RPMI8226 (cell line): ENCODE data around the gene NUP42.
A peak's percentile ranks its signal among the peaks of the same experiment; 100 is the strongest.

Source experiments
- DNase-seq: peaks from one replicate; pipeline ENCODE4 v3.0.0-alpha.2; 2015

NUP42 gene

DNA sequence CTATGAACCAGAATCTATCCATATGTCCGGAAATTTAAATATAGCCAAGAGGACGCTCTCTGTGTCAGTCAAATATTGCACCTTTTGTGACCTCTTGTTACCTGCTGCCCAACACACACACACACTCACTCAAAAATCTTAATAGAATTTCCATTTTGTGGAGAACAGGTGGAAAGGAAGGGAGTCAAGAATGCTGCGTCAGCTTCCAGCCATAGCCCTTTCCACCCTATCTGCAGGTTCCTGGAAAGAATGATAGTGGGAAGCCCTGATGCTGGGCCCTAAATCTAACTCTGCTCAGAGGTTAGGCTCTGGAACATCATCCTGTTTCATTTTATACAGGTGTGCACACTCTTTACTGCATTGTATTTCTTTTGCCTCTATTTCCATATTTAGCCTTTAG lies 55.2 kb downstream of the NUP42 start:
- DNase-seq = no peak

DNA sequence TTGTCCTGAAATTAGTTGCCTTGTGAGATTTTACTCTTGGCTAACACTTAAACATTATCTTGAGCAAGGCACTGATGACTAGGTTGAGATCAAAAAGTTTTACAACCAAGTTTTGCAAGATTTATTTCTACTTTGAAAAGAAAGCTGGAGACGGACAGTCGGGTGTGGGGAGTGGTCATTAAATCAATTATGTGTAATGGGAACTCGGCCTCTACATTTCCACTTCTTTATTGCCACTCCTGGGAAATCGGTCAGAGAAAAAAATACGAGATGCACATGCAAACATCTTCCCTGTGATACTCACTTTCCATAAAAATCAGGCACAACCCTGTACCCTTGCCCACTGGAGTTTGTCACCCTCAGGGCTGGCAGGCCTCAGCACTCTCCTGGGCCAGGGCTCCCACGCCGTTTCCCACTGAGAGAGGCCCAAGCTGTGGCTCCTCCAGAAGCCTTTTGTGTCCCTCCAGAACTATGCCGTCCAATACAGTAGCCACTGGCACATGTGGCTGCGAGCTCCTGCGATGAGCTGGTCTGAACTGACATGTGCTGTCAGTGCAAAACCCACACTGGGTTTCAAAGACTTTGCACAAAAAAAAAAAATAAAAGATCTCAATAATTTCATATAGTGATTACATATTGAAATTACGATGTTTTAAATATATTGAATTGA lies 57.3 kb downstream of the NUP42 start:
- DNase-seq = no peak

DNA sequence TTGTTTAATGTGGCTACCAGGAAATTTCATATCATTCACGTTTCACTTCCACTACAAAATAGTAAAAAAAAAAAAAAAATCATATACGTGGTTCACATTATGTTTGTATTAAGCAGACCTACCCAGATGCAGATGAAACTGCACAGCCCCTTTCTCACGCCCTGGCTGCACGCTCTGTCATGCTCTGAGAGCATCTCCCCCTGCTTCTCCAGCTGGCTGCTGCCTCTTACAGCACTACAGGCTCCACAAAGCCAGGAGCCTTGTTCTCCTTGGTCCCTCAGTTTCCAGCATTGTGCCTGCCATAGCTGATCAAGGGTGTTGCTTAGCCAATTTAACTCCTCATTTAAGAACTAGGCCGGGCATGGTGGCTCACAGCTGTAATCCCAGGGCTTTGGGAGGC lies 57.9 kb downstream of the NUP42 start:
- DNase-seq = no peak

DNA sequence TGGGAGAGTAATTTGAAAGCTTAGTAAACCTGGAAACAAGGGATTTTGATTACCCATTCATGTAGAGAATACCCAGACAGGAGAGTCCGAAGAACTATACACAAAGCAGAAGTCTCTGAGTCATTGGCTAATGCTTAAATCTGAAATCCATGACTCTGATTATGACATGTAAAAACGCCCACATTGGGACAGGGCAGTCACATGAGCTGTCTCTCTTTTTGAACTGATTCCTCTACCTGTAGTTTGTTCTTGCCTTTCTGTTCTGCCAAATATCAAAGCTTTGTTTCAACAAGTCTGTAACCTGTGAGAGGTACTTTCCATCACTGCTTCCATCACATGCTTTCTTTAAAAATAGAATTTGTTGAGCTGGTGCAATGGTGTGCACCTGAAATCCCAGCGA lies 60.5 kb downstream of the NUP42 start:
- no peak for DNase-seq

GRCh38 chr7:23242935-23243334 lies 61.1 kb downstream of the NUP42 start:
- no peak for DNase-seq

- DNase-seq = no peak
Observed at GRCh38 chr7:23246555-23246954, 64.7 kb downstream of the NUP42 start, which contains the start of gene GPNMB. Gene GPNMB (plus strand): TSS chr7:23246775. CDS start chr7:23246858, 83 bp downstream.

DNA sequence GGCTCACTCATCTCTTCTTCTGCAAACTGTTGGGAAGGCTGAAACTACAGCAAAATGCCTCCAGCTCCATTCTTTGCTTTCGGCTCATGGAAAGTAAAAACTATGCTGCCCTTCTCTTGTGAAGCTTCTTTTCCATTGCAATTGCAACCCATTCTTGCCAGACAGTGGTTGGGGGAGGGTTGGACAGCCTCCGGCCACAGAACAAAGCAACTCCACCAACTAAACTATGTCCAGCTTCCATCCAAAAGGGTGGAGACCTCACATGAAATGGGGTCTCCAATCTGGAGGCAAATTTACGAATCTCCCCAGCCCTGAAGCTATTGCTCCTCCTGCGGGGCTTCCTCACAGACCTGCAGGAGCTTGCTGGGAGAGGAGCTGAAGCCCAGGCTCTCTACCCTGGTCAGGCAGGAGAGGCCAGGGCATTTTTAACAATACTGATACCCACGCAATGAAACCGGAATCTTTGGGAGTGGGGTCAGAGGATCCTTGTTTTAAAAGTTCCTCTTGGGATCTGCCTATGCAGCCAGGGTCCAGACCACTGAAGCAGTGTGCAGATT lies 65.3 kb downstream of the NUP42 start:
- no peak for DNase-seq

DNA sequence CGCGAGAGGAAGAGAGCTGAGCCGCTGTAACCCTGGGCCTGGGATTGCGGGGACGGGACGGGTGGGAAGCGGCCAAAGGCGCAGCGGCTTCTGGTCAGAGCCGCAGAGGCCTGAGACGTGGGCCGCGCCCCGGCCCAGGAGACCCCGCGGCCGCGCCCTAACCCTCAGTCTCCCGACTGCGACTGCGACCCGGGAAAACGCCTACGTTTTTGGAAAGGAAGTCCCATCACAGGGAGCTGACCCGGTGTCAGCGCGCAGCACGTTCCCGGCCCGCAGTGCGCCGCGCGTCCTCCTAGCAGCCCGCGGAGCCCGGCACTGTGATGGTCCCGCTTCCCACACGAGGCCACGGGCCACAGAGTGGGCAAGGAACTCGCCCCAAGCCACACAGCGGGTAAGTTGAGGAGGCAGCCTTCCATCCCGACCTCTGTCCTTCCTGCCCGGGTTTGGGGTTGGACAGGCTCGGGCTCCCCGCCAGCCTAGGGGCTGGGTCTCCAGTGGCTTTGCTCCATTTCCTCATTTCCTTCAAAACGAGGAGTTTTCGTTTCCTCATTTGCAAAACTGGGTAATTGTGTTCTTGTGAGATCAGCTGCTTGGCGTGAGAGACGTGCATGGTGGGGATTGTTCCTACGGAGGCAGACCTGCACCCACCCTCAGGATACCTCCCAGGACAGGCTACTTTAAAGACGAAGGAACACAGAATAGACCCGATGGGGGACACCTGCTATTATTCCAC lies 65.9 kb downstream of the NUP42 start:
- peak; percentile 61 for DNase-seq

DNA sequence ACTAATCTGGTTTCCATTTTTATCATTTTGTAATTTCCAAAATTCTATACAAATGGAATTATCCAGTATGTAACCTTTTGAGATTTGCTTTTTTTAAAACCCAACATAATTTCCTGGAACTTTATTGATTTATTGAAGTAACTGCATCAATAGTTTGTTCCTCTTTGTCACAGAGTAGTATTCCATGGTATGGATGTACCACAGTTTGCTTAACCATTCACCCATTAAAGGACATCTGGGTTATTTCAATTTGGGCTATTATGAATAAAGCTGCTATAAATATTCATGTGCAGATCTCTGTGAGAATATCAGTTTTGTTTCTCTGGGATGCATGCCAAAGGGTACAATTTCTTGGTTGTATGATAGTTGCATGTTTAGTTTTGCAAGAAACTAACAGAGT lies 67.6 kb downstream of the NUP42 start:
- no peak for DNase-seq
